ENCODE measurements around the gene CYFIP1.

CYFIP1 gene

DNA sequence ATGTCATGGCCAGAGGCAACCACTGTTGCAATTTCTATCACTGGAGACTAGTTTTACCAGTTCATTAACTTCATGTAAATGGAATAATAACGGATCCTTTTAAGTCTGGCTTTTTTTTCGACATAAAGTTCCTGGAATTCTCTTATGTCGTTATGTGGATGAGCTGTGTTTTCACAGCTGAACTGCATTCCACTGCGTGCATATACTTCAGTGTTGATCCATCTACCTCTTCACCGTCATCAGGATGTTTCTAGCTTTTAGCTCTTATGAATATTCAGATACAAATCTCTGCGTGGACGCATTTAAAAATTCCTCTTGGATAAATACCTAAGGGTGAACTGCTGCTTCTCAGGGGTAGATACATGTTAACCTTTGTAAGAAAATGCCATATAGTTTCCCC lies 15.6 kb upstream of the CYFIP1 start:
- Histone ChIP-seq H3K36me3 (ENCODE audit: control insufficient read depth in 1 of 2, insufficient read depth in 2 of 2, low read length in 2 of 2) (peaks cover 6 to 23% of the 10 kb centered on the region in 2 experiments), H2BK5ac (ENCODE audit: low read depth, low read length, poor library complexity) (no peak overlapping the region)

DNA sequence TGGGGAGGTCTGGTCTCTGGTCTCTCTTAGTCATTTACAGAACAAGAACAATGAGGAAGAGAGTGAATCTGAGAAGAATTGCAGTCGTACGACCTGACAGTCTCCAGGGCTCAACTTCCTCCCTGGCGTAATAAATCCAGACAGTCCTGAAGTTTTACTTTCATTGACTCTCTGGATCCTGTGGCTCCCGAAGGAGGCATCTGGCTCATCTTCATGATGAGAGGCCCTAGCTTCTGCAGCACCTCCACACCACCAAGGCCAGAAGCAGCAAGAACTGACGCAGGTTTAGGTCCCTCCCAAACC lies 11.8 kb upstream of the CYFIP1 start:
- Histone ChIP-seq H3K9me3 (ENCODE audit: insufficient read depth, low read depth, low read length) (no peaks in the 10 kb centered on the region), H2BK5ac (ENCODE audit: low read depth, low read length, poor library complexity) (no peak overlapping the region), H2BK120ac (ENCODE audit: insufficient read depth, low read length, poor library complexity) (no peak overlapping the region), H3K23ac (ENCODE audit: low read length) (no peak overlapping the region), H3K14ac (ENCODE audit: low read length) (no peak overlapping the region), H4K12ac (ENCODE audit: low read depth, low read length) (no peak overlapping the region), H2BK12ac (ENCODE audit: low read length) (no peak overlapping the region), H3K9ac (ENCODE audit: low read length) (no peak overlapping the region), H3K4me2 (ENCODE audit: low read length) (no peak overlapping the region), H3K18ac (ENCODE audit: low read length) (no peak overlapping the region), H3K27ac (ENCODE audit: low read depth, low read length) (no peak overlapping the region), H3K79me2 (ENCODE audit: control insufficient read depth, insufficient read depth, low read length, poor library complexity) (no peaks in the 10 kb centered on the region), H3K4ac (ENCODE audit: low read depth, low read length) (no peak overlapping the region), H3K27me3 (ENCODE audit: insufficient read depth, low read length) (no peaks in the 10 kb centered on the region), H4K91ac (ENCODE audit: low read depth, low read length) (no peak overlapping the region), H3K4me3 (ENCODE audit: low read depth, low read length) (no peak overlapping the region), H2AFZ (ENCODE audit: insufficient read depth, low read length, poor library complexity) (no peak overlapping the region), H3K36me3 (ENCODE audit: control insufficient read depth in 1 of 2, insufficient read depth in 2 of 2, low read length in 2 of 2) (peaks cover 0 to 13% of the 10 kb centered on the region in 2 experiments), H3K79me1 (ENCODE audit: low read length) (no peaks in the 10 kb centered on the region), H4K8ac (ENCODE audit: low read depth, low read length) (no peak overlapping the region), H2AK5ac (ENCODE audit: low read length) (no peak overlapping the region), H3K4me1 (ENCODE audit: control insufficient read depth in 1 of 2, insufficient read depth in 2 of 2, low read length in 2 of 2) (peaks cover 4 to 11% of the 10 kb centered on the region in 2 experiments)
- WGBS (ENCODE audit: extremely low coverage, insufficient coverage, insufficient read length), result no CpG with 5 or more reads among the region's 5 CpGs
- DNase-seq, result no peak

More for the DNA sequence above, 15.6 kb upstream of the CYFIP1 start:
- no peak overlapping the region for H3K4me2 ChIP-seq (ENCODE audit: low read length)
- peak; percentile 92 to 99 for DNase-seq
- no peak overlapping the region for H2AFZ ChIP-seq (ENCODE audit: insufficient read depth, low read length, poor library complexity)
- no peak overlapping the region for H3K9ac ChIP-seq (ENCODE audit: low read length)
- H3K27me3 ChIP-seq (ENCODE audit: insufficient read depth, low read length), result no peaks in the 10 kb centered on the region
- H3K4me3 ChIP-seq (ENCODE audit: low read depth, low read length), result no peak overlapping the region
- no peak overlapping the region for H3K4ac ChIP-seq (ENCODE audit: low read depth, low read length)
- H3K9me3 ChIP-seq (ENCODE audit: insufficient read depth, low read depth, low read length), result no peaks in the 10 kb centered on the region
- no peaks in the 10 kb centered on the region for H3K79me2 ChIP-seq (ENCODE audit: control insufficient read depth, insufficient read depth, low read length, poor library complexity)
- WGBS (ENCODE audit: extremely low coverage, insufficient coverage, insufficient read length), result no CpG with 5 or more reads among the region's 7 CpGs
- H3K23ac ChIP-seq (ENCODE audit: low read length), result no peak overlapping the region
- H3K4me1 ChIP-seq (ENCODE audit: control insufficient read depth in 1 of 2, insufficient read depth in 2 of 2, low read length in 2 of 2), result peaks cover 4 to 8% of the 10 kb centered on the region in 2 experiments
- no peak overlapping the region for H3K14ac ChIP-seq (ENCODE audit: low read length)
- H3K18ac ChIP-seq (ENCODE audit: low read length), result no peak overlapping the region
- no peak overlapping the region for H4K12ac ChIP-seq (ENCODE audit: low read depth, low read length)
- no peak overlapping the region for H2BK120ac ChIP-seq (ENCODE audit: insufficient read depth, low read length, poor library complexity)
- H2AK5ac ChIP-seq (ENCODE audit: low read length), result no peak overlapping the region
- no peak overlapping the region for H4K91ac ChIP-seq (ENCODE audit: low read depth, low read length)
- no peak overlapping the region for H4K8ac ChIP-seq (ENCODE audit: low read depth, low read length)
- no peak overlapping the region for H2BK12ac ChIP-seq (ENCODE audit: low read length)
- no peaks in the 10 kb centered on the region for H3K79me1 ChIP-seq (ENCODE audit: low read length)
- H3K27ac ChIP-seq (ENCODE audit: low read depth, low read length), result no peak overlapping the region

DNA sequence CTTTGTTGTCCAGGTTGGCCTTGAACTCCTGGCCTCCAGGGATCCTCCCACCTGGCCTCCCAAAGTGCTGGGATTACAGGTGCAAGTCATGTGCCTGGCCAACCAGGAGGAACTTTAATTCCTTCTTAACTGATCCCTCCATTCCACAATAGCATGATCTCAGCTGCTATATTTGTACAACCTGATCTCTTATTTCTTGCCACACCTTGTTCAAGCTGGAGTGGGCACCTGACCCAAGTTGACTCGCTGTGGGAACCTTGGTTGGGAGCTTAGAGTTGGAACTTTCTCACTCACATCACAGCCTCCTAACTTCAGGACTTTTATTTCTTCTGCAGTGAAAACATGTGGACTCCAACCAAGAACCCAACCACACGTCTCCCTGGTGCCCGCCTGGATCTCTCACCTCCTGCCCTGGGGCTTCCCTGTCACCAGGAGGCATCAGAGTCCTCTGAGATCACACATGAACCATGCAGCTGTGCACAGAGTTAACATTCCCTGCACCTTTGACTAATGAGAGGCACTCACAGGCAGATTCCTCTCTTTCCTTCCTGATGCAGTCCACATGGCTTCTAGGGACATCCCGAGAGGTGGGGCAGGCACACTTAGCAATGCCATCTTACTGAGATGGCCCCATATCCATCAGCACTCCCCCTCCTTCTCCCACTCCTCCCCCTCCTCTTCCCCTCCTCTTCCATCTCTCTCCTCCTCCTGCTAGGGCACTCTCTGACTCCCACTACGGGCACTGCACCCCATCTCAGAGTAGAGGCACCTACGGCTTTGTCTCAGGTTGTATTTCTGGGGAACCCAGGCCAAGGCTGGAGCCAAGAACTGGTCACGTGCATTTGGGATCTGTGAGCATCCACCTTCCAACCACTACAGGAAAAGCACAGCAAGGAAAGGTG lies 9.7 kb upstream of the CYFIP1 start:
- Histone ChIP-seq H3K79me2 (ENCODE audit: control insufficient read depth, insufficient read depth, low read length, poor library complexity) (no peaks in the 10 kb centered on the region), H3K27me3 (ENCODE audit: insufficient read depth, low read length) (no peaks in the 10 kb centered on the region), H3K23ac (ENCODE audit: low read length) (no peak overlapping the region), H2AK5ac (ENCODE audit: low read length) (no peak overlapping the region), H4K8ac (ENCODE audit: low read depth, low read length) (no peak overlapping the region), H3K14ac (ENCODE audit: low read length) (no peak overlapping the region), H2BK120ac (ENCODE audit: insufficient read depth, low read length, poor library complexity) (no peak overlapping the region), H2BK12ac (ENCODE audit: low read length) (no peak overlapping the region), H3K79me1 (ENCODE audit: low read length) (no peaks in the 10 kb centered on the region), H3K36me3 (ENCODE audit: control insufficient read depth in 1 of 2, insufficient read depth in 2 of 2, low read length in 2 of 2) (peaks cover 0 to 5% of the 10 kb centered on the region in 2 experiments), H3K4ac (ENCODE audit: low read depth, low read length) (no peak overlapping the region), H3K4me2 (ENCODE audit: low read length) (no peak overlapping the region), H3K4me1 (ENCODE audit: control insufficient read depth in 1 of 2, insufficient read depth in 2 of 2, low read length in 2 of 2) (peaks cover 4 to 11% of the 10 kb centered on the region in 2 experiments), H4K91ac (ENCODE audit: low read depth, low read length) (no peak overlapping the region), H2BK5ac (ENCODE audit: low read depth, low read length, poor library complexity) (no peak overlapping the region), H2AFZ (ENCODE audit: insufficient read depth, low read length, poor library complexity) (no peak overlapping the region), H3K9ac (ENCODE audit: low read length) (no peak overlapping the region), H4K12ac (ENCODE audit: low read depth, low read length) (no peak overlapping the region), H3K27ac (ENCODE audit: low read depth, low read length) (no peak overlapping the region), H3K4me3 (ENCODE audit: low read depth, low read length) (no peak overlapping the region), H3K18ac (ENCODE audit: low read length) (no peak overlapping the region), H3K9me3 (ENCODE audit: insufficient read depth, low read depth, low read length) (no peaks in the 10 kb centered on the region)
- no CpG with 5 or more reads among the region's 7 CpGs for WGBS (ENCODE audit: extremely low coverage, insufficient coverage, insufficient read length)
- peak; percentile 91 to 95 for DNase-seq

DNA sequence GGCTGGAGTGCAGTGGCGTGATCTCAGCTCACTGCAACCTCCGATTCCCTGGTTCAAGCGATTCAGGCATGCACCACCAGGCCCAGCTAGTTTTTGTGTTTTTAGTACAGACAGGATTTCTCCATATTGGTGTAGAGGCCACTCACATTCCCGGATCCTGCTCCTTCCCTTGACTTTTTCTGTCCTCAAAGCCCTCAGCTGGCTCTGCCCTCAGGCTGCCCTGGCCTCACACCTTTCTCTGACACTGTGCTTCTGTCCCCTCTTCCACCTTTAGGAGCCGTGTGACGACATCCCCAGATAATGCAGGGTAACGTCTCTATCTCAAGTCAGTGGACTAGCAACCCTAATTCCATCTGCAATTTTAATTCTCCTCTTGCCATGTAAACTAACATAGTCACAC lies 8.6 kb upstream of the CYFIP1 start:
- Histone ChIP-seq H2BK12ac (ENCODE audit: low read length) (no peak overlapping the region), H3K4me3 (ENCODE audit: low read depth, low read length) (no peak overlapping the region), H3K18ac (ENCODE audit: low read length) (no peak overlapping the region), H2AFZ (ENCODE audit: insufficient read depth, low read length, poor library complexity) (no peak overlapping the region), H3K79me1 (ENCODE audit: low read length) (no peaks in the 10 kb centered on the region), H3K9ac (ENCODE audit: low read length) (no peak overlapping the region), H4K12ac (ENCODE audit: low read depth, low read length) (no peak overlapping the region), H3K36me3 (ENCODE audit: control insufficient read depth in 1 of 2, insufficient read depth in 2 of 2, low read length in 2 of 2) (no peaks in the 10 kb centered on the region), H3K4ac (ENCODE audit: low read depth, low read length) (no peak overlapping the region), H3K23ac (ENCODE audit: low read length) (no peak overlapping the region), H3K79me2 (ENCODE audit: control insufficient read depth, insufficient read depth, low read length, poor library complexity) (no peaks in the 10 kb centered on the region), H3K9me3 (ENCODE audit: insufficient read depth, low read depth, low read length) (no peaks in the 10 kb centered on the region), H3K27ac (ENCODE audit: low read depth, low read length) (no peak overlapping the region), H3K4me2 (ENCODE audit: low read length) (no peak overlapping the region), H3K27me3 (ENCODE audit: insufficient read depth, low read length) (no peaks in the 10 kb centered on the region), H3K14ac (ENCODE audit: low read length) (no peak overlapping the region), H4K8ac (ENCODE audit: low read depth, low read length) (no peak overlapping the region), H4K91ac (ENCODE audit: low read depth, low read length) (no peak overlapping the region), H2AK5ac (ENCODE audit: low read length) (no peak overlapping the region), H3K4me1 (ENCODE audit: control insufficient read depth in 1 of 2, insufficient read depth in 2 of 2, low read length in 2 of 2) (peaks cover 4 to 11% of the 10 kb centered on the region in 2 experiments), H2BK5ac (ENCODE audit: low read depth, low read length, poor library complexity) (no peak overlapping the region), H2BK120ac (ENCODE audit: insufficient read depth, low read length, poor library complexity) (no peak overlapping the region)
- peak; percentile 91 to 94 for DNase-seq
- no CpG with 5 or more reads among the region's 7 CpGs for WGBS (ENCODE audit: extremely low coverage, insufficient coverage, insufficient read length)
